Astrocyte of the spinal cord (primary cell): Measurements from ENCODE around the gene ANKRD62.

Source experiments
- DNase-seq: peaks from one replicate; pipeline ENCODE4 v3.0.0; 2011; ENCODE audit warnings: low read depth, low spot score
- H3K4me3 ChIP-seq: 2 replicates; pipeline ENCODE4 v1.5.1; 2011; ENCODE audit warnings: low read depth, mild to moderate bottlenecking, low read length, moderate library complexity
- in situ Hi-C: cut with HindIII; loops from 2 replicates; pipeline ENCODE4 v1.10.0; 2017; ENCODE audit warnings: low sequenced_read_pairs
- TF ChIP-seq, protein P1 (sequence below): IDR thresholded peaks from 2 replicates; pipeline ENCODE4 v1.5.1; 2012; ENCODE audit warnings: low read depth, mild to moderate bottlenecking, low read length, inconsistent platforms

Gene ANKRD62

DNA sequence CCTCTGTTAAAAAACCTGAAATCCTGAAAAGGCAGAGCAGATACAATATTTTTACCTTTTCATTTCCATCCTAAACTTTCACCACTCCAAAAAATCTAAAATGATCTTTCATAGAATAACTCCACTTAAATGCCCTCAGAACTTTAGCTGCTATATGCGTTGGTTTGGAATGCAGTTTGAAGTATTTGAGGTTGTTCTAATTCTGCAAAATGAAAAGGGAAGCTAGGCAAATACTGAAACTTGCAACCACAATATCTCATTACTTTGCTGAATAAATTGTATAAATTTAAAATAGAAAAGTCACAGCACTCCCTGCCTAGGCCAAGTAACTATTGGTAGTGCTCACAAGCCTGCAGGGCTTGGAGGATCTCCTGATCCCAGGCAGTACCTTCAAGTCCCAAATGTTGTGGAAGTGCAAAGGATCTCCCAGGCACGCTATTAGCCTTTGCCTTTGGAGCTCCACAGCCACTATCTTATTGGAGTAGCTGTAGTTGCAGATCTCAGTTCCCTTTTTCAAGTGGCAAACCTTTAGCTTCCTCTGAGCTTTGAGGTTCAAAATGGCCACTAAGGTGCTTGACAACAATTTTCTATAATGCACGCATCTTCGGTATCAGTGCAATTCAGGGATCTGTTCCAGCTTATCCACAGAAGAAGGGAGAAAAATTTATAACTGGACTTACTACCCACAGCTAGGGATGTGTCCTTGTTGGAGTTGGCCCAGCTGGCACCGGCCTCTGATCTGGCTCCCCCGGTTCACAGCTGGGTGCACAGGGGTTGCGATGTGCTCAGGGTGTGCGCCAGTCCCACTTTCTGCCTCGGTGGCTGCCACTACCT, 43.4 kb upstream of the ANKRD62 start:
- no peak overlapping the region for H3K4me3 ChIP-seq
- TF ChIP-seq, protein P1, sequence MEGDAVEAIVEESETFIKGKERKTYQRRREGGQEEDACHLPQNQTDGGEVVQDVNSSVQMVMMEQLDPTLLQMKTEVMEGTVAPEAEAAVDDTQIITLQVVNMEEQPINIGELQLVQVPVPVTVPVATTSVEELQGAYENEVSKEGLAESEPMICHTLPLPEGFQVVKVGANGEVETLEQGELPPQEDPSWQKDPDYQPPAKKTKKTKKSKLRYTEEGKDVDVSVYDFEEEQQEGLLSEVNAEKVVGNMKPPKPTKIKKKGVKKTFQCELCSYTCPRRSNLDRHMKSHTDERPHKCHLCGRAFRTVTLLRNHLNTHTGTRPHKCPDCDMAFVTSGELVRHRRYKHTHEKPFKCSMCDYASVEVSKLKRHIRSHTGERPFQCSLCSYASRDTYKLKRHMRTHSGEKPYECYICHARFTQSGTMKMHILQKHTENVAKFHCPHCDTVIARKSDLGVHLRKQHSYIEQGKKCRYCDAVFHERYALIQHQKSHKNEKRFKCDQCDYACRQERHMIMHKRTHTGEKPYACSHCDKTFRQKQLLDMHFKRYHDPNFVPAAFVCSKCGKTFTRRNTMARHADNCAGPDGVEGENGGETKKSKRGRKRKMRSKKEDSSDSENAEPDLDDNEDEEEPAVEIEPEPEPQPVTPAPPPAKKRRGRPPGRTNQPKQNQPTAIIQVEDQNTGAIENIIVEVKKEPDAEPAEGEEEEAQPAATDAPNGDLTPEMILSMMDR = no peak
- no peak for DNase-seq
- in situ Hi-C loops = no loop called here

DNA sequence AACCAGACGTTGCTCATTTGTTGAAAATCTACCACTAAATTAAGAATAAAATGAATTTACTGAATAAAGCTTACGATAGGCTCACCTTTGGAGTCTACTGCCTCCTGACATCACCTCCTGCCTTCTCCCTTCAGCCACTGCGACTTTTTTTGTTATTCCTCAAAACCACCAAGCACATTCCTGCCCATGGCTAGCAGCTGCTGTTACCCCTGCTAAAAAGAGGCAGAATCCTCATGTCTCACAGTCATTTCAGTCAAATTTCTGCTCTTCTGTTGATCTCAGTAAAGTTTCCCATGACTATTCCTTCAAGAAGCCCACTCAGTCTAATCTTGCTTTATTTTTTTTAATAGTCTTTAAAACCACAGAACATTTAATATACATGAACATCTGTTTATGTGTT, 40.8 kb upstream of the ANKRD62 start:
- in situ Hi-C loops = no loop called here
- TF ChIP-seq, protein P1 = no peak
- no peak overlapping the region for H3K4me3 ChIP-seq
- no peak for DNase-seq

DNA sequence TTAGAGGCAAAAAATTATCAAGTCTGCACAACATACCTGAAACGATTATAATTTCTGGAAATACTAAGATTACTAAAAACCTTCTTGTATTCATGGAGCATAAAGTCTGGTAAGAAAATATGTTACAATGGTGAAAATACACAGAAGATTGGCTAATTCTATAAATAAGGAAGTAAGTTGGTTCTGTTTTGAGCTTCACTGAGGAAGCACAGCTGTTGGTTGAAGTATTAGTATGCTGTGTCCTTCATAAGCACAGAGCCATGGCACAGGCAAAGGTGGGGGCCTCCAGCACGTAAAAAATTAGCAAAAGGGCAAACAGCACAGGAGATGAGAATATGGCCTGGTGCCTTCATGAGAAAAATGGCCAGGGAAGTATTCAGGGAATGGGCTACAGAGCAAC, 40.4 kb upstream of the ANKRD62 start:
- in situ Hi-C loops = no loop called here
- DNase-seq = no peak
- no peak overlapping the region for H3K4me3 ChIP-seq
- TF ChIP-seq, protein P1 = no peak

- DNase-seq = no peak
- no peak overlapping the region for H3K4me3 ChIP-seq
- TF ChIP-seq, protein P1 = no peak
- in situ Hi-C loops = no loop called here
These were observed 37.4 kb upstream of the ANKRD62 start for GRCh38 chr18:12056034-12056883.

GRCh38 chr18:12056884-12057402, 36.7 kb upstream of the ANKRD62 start:
- in situ Hi-C loops = no loop called here
- no peak for DNase-seq

More at GRCh38 chr18:12056884-12057402, 36.7 kb upstream of the ANKRD62 start:
- TF ChIP-seq, protein P1 = no peak
- H3K4me3 ChIP-seq = no peak overlapping the region
